ENCODE measurements around the gene MPP2. TPM values are rescaled to one million over a fixed set of nuclear protein-coding genes. Genes with fewer than 3 reads are reported as not detected.
"Not testable (repeated sequence)": the region's sequence is repeated elsewhere in the genome, so short reads cannot be mapped to it uniquely, and the experiment has no call there.

The MPP2 gene
- polyA plus RNA-seq, 4 donors, result 0.27 to 1.8 (median 1.1) TPM; not detected in 1

DNA sequence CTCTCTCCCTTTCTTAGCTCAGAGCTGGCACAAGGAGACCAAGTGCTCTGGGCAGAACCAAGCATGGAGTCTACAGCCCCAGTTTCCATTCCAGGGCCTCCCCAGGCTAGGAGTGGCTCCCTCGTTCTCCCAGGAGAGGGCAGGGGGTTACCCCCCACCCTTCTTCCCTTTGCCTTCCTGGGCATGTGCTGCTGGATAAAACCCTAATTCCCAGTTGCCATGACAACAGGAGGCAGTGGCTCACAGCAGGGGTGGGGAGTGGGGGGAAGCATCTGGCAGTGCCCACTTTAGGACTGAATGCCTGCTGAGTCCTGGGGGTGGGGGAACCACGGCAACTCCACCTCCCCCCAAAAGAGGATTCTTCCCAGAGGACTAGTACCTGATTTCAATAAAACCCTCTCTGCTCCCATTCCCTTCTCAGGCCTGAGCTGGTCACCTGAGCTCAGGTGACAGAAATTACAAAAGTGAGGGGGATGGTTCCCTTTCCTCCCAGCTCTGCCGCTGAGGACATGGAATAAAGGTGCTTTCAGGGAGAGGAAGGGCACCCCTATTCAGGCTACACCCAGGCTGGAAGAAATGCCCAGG, 1.8 kb downstream of the MPP2 start:
- H3K4me3 ChIP-seq (ENCODE audit: low read depth in 1 of 3, low read length in 3 of 3), result peak overlapping the region in 1 of 3 donors; percentile 65
- peaks cover 2 to 39% (median 4%) of the 10 kb centered on the region in 3 donors for H3K4me1 ChIP-seq (ENCODE audit: control insufficient read depth in 3 of 3, insufficient read depth in 2 of 3, low read depth in 1 of 3, low read length in 2 of 3)
- H3K36me3 ChIP-seq (ENCODE audit: control insufficient read depth in 3 of 3, insufficient read depth in 2 of 3, low read depth in 1 of 3, low read length in 3 of 3), result no peaks in the 10 kb centered on the region
- no peaks in the 10 kb centered on the region for H3K9me3 ChIP-seq (ENCODE audit: control insufficient read depth in 2 of 2, insufficient read depth in 1 of 2, low read depth in 1 of 2, low read length in 1 of 2)
- no peak overlapping the region for H3K27ac ChIP-seq (ENCODE audit: low read depth in 1 of 3, low read length in 2 of 3)
- H3K27me3 ChIP-seq (ENCODE audit: control insufficient read depth in 3 of 3, insufficient read depth in 3 of 3, low read length in 3 of 3), result peaks cover 9 to 68% (median 14%) of the 10 kb centered on the region in 3 donors
- FAIRE-seq, result no peak
- no peak for DNase-seq
- 11 to 32% (median 19%) methylated on average over 3 of the region's 3 CpGs for WGBS, 3 donors

DNA sequence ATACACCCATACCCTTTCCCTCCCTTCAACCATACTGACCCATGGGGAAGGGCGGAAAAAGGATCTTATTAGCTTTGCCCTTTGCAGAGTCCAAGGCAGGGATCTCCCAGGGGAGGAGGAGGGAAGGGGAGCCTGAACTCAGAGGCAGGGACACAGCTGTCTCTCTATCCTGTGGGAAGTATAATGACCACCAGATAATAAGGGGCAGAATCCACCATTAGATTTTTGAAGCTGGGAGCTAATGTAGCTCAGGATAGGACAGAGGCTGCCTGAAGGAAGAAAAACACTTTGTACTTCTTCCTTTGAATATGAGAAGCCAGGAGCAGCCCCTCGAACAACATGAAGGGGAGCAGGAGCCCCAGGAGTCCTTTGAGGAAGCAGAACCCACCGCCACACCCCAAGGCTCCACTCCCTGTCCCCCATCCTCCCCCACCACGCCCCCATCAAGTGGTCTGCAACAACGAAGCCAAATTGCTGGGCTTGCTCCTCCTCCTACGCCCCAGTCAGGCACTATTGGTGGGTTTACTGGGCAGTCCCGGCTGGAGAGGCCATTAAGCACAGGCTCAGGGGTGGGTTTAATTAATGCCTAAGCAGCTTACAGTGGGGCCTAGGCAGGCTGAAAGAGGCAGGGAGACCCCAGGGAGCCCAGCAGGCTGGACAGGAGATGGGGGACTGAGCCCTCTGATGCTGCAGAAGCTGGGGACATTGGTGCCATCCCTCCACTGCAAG, 5.3 kb downstream of the MPP2 start:
- H3K4me1 ChIP-seq (ENCODE audit: control insufficient read depth in 3 of 3, insufficient read depth in 2 of 3, low read depth in 1 of 3, low read length in 2 of 3), result peaks cover 2 to 30% (median 4%) of the 10 kb centered on the region in 3 donors
- DNase-seq, result no peak
- H3K36me3 ChIP-seq (ENCODE audit: control insufficient read depth in 3 of 3, insufficient read depth in 2 of 3, low read depth in 1 of 3, low read length in 3 of 3), result no peaks in the 10 kb centered on the region
- 52 to 65% (median 63%) methylated on average over 7 of the region's 7 CpGs for WGBS, 3 donors
- H3K4me3 ChIP-seq (ENCODE audit: low read depth in 1 of 3, low read length in 3 of 3), result no peak overlapping the region
- H3K27ac ChIP-seq (ENCODE audit: low read depth in 1 of 3, low read length in 2 of 3), result no peak overlapping the region
- H3K27me3 ChIP-seq (ENCODE audit: control insufficient read depth in 3 of 3, insufficient read depth in 3 of 3, low read length in 3 of 3), result peaks cover 5 to 41% (median 17%) of the 10 kb centered on the region in 3 donors
- no peak for FAIRE-seq
- H3K9me3 ChIP-seq (ENCODE audit: control insufficient read depth in 2 of 2, insufficient read depth in 1 of 2, low read depth in 1 of 2, low read length in 1 of 2), result no peaks in the 10 kb centered on the region

DNA sequence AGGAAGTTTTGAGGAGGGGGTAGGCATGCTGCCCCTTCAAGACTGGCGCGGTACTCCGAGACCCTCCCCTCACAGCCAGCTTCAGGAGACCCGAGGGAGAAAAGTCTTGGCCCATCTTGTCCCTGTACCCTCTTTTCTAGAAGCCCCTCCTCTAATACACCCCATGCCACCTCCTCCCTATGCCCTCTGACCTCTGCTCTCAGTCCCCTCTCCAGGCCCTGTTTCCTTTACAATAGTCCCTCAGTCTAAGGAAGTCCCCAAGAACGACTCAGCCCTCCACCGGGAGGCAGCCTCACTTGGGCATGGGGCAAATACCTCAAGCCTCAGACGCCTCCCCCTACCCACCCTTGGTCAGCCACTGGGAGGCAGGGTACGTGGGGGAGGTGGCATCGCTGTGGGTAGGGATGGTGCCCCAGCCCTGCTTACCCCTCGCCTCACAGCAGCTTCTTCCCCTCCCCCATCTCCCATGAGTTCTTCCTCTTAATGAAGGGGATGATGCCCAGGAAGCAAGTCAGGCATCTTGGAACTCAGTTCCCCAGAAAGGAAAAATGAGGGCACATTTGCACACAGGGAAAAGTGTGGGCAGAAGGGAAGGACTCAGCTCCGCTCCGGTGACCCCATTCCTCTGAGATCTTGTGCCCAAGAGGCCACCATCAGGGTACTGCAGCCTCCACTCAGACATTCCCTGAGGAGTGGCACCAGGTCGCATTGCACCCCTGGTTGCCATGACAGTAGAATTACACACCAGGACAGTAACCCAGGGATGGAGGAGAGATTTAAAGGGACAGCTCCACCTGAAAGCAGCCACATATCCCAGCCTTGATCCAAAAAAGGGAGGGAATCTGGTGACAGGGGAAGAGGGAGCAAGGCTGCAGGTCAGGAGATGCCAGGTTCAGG, 6.2 kb downstream of the MPP2 start:
- WGBS, 3 donors, result 20 to 27% (median 21%) methylated on average over 11 to 13 of the region's 13 CpGs
- peaks cover 2 to 20% (median 4%) of the 10 kb centered on the region in 3 donors for H3K4me1 ChIP-seq (ENCODE audit: control insufficient read depth in 3 of 3, insufficient read depth in 2 of 3, low read depth in 1 of 3, low read length in 2 of 3)
- peak overlapping the region in 1 of 3 donors; percentile 35 for H3K4me3 ChIP-seq (ENCODE audit: low read depth in 1 of 3, low read length in 3 of 3)
- peak in 1 of 2 donors; percentile 49 for DNase-seq
- FAIRE-seq, result no peak
- no peak overlapping the region for H3K27ac ChIP-seq (ENCODE audit: low read depth in 1 of 3, low read length in 2 of 3)
- H3K36me3 ChIP-seq (ENCODE audit: control insufficient read depth in 3 of 3, insufficient read depth in 2 of 3, low read depth in 1 of 3, low read length in 3 of 3), result peaks cover 0 to under 1% (median 0%) of the 10 kb centered on the region in 3 donors
- peaks cover 3 to 35% (median 16%) of the 10 kb centered on the region in 3 donors for H3K27me3 ChIP-seq (ENCODE audit: control insufficient read depth in 3 of 3, insufficient read depth in 3 of 3, low read length in 3 of 3)
- H3K9me3 ChIP-seq (ENCODE audit: control insufficient read depth in 2 of 2, insufficient read depth in 1 of 2, low read depth in 1 of 2, low read length in 1 of 2), result no peaks in the 10 kb centered on the region

DNA sequence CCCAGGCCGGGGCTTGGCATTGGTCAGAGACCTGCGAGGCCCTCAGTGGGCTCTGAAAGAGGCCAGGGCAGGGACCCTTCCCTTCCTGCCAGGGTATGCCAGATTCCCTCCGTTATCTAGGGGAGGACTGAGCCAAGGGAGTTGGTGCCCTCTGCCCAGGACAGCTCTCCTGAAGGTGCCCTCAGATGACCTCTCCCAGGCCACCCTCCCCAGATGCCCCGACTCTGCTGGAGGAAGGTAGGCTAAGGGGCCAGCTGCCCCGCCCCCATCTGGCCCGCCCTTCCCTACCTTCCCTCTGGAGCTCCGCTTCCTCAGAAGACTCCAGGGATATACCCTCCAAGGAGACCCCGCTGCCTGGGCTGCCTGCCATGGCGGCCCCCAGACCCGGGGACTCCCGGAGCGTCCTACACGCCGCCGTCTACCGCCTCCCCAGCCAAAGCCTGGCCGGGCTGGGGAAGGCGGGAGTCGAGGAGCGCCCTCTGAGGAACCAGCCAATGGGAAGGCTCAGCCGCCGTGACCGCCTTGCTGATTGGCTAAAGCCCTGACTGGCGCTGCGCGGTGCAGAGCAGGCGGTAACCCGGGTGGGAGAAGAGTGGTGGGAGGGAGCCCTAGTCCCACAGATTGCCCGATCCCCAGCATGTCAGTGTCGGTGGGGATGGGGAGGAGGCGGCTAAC, 7.0 kb downstream of the MPP2 start:
- no peak for FAIRE-seq

DNA sequence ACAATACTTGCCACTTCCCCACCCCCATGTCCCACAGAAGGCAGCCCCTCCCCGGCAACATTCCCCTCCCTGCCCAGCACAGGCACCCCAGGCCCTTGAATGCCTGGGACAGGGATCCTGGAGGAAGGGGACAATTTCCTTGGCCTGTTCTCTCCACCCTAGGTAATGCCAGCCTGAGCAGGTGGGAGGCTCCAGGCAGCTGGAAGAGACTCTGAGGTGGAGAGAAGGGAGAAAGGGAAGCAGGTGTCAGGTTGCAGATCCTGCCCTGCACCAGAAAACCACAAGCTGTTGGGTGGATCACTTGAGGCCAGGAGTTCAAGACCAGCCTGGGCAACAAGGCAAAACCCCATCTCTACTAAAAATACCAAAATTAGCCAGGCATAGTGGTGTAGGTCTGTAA, 8.9 kb downstream of the MPP2 start:
- Histone ChIP-seq H3K27ac (ENCODE audit: low read depth in 1 of 3, low read length in 2 of 3) (no peak overlapping the region), H3K4me3 (ENCODE audit: low read depth in 1 of 3, low read length in 3 of 3) (no peak overlapping the region), H3K36me3 (ENCODE audit: control insufficient read depth in 3 of 3, insufficient read depth in 2 of 3, low read depth in 1 of 3, low read length in 3 of 3) (peaks cover 0 to 2% (median 0%) of the 10 kb centered on the region in 3 donors), H3K27me3 (ENCODE audit: control insufficient read depth in 3 of 3, insufficient read depth in 3 of 3, low read length in 3 of 3) (peaks cover 0 to 17% (median 3%) of the 10 kb centered on the region in 3 donors), H3K4me1 (ENCODE audit: control insufficient read depth in 3 of 3, insufficient read depth in 2 of 3, low read depth in 1 of 3, low read length in 2 of 3) (peaks cover 2 to 15% (median 4%) of the 10 kb centered on the region in 3 donors), H3K9me3 (ENCODE audit: control insufficient read depth in 2 of 2, insufficient read depth in 1 of 2, low read depth in 1 of 2, low read length in 1 of 2) (no peaks in the 10 kb centered on the region)
- FAIRE-seq (no peak), DNase-seq (no peak)
- 62 to 75% (median 62%) methylated on average over 1 of the region's 1 CpG for WGBS, 3 donors

More for the DNA sequence above, 7.0 kb downstream of the MPP2 start:
- Histone ChIP-seq H3K36me3 (ENCODE audit: control insufficient read depth in 3 of 3, insufficient read depth in 2 of 3, low read depth in 1 of 3, low read length in 3 of 3) (peaks cover 0 to 2% (median 0%) of the 10 kb centered on the region in 3 donors), H3K4me3 (ENCODE audit: low read depth in 1 of 3, low read length in 3 of 3) (peak overlapping the region in 2 of 3 donors; percentile 29 to 35), H3K27ac (ENCODE audit: low read depth in 1 of 3, low read length in 2 of 3) (no peak overlapping the region), H3K9me3 (ENCODE audit: control insufficient read depth in 2 of 2, insufficient read depth in 1 of 2, low read depth in 1 of 2, low read length in 1 of 2) (no peaks in the 10 kb centered on the region), H3K27me3 (ENCODE audit: control insufficient read depth in 3 of 3, insufficient read depth in 3 of 3, low read length in 3 of 3) (peaks cover 0 to 28% (median 9%) of the 10 kb centered on the region in 3 donors), H3K4me1 (ENCODE audit: control insufficient read depth in 3 of 3, insufficient read depth in 2 of 3, low read depth in 1 of 3, low read length in 2 of 3) (peaks cover 2 to 15% (median 4%) of the 10 kb centered on the region in 3 donors)
- WGBS, 3 donors, result 1 to 5% (median 2%) methylated on average over 31 of the region's 31 CpGs
- peak; percentile 76 to 89 for DNase-seq

DNA sequence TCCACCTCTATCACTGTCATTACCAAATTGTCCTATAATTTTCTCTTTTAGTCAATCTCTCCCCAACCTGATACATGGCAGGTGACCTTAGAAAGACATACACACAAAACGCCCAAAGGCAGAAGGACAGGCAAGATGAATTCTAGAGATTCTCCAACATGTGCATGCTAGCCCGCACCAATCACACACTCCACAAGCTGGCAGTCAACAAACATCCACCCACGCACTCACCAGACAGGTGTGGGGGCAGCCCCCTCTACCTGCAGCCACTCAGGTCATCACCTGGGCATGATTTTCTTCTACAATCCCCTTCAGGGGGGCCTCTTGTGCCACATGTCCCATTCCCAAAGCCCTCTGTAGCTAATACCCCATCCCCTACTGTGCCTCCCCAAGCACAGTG, 9.5 kb downstream of the MPP2 start:
- Histone ChIP-seq H3K27me3 (ENCODE audit: control insufficient read depth in 3 of 3, insufficient read depth in 3 of 3, low read length in 3 of 3) (peaks cover 0 to 16% (median 3%) of the 10 kb centered on the region in 3 donors), H3K4me1 (ENCODE audit: control insufficient read depth in 3 of 3, insufficient read depth in 2 of 3, low read depth in 1 of 3, low read length in 2 of 3) (peaks cover 2 to 15% (median 4%) of the 10 kb centered on the region in 3 donors), H3K4me3 (ENCODE audit: low read depth in 1 of 3, low read length in 3 of 3) (no peak overlapping the region), H3K27ac (ENCODE audit: low read depth in 1 of 3, low read length in 2 of 3) (no peak overlapping the region), H3K9me3 (ENCODE audit: control insufficient read depth in 2 of 2, insufficient read depth in 1 of 2, low read depth in 1 of 2, low read length in 1 of 2) (no peaks in the 10 kb centered on the region), H3K36me3 (ENCODE audit: control insufficient read depth in 3 of 3, insufficient read depth in 2 of 3, low read depth in 1 of 3, low read length in 3 of 3) (peaks cover 0 to 2% (median 0%) of the 10 kb centered on the region in 3 donors)
- 79 to 86% (median 80%) methylated on average over 3 of the region's 3 CpGs for WGBS, 3 donors
- FAIRE-seq, result no peak
- no peak for DNase-seq

DNA sequence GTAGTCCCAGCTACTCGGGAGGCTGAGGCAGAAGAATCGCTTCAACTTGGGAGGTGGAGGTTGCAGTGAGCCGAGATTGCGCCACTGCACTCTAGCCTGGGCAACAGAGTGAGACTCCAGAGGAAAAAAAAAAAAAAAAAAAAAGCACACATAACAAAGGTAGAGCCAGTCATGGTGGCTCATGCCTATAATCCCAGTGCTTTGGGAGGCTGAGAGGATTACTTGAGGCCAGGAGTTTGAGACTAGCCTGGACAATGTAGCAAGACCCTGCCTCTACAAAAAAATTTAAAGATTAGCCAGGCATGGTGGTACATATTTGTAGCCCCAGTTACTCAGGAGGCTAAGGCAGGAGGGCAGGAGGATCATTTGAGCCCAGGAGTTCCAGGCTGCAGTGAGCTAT, 12.8 kb downstream of the MPP2 start:
- H3K9me3 ChIP-seq (ENCODE audit: control insufficient read depth in 2 of 2, insufficient read depth in 1 of 2, low read depth in 1 of 2, low read length in 1 of 2); H3K27ac ChIP-seq (ENCODE audit: low read depth in 1 of 3, low read length in 2 of 3); H3K36me3 ChIP-seq (ENCODE audit: control insufficient read depth in 3 of 3, insufficient read depth in 2 of 3, low read depth in 1 of 3, low read length in 3 of 3); H3K4me1 ChIP-seq (ENCODE audit: control insufficient read depth in 3 of 3, insufficient read depth in 2 of 3, low read depth in 1 of 3, low read length in 2 of 3); FAIRE-seq; H3K27me3 ChIP-seq (ENCODE audit: control insufficient read depth in 3 of 3, insufficient read depth in 3 of 3, low read length in 3 of 3); H3K4me3 ChIP-seq (ENCODE audit: low read depth in 1 of 3, low read length in 3 of 3); DNase-seq: not testable (repeated sequence)
- WGBS, 3 donors, result 78 to 96% (median 83%) methylated on average over 4 of the region's 4 CpGs

DNA sequence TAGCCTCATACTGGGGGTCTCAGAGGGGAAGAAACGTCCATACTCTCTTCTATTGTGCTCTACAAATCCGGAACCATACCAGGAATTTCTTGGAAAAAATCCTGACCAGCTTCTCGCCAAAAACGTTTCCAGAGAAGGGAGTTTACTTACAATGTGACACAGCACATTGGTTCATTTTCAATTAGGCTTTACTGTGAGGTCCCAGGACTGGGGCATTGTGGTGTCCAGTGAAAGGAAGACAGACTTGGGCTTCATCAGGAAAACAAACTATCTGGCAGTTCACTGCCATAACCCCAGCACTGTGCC, 14.7 kb downstream of the MPP2 start:
- H3K27ac ChIP-seq (ENCODE audit: low read depth in 1 of 3, low read length in 2 of 3), result no peak overlapping the region
- DNase-seq (no peak), FAIRE-seq (no peak)
- no peaks in the 10 kb centered on the region for H3K4me1 ChIP-seq (ENCODE audit: control insufficient read depth in 3 of 3, insufficient read depth in 2 of 3, low read depth in 1 of 3, low read length in 2 of 3)
- no peaks in the 10 kb centered on the region for H3K9me3 ChIP-seq (ENCODE audit: control insufficient read depth in 2 of 2, insufficient read depth in 1 of 2, low read depth in 1 of 2, low read length in 1 of 2)
- H3K36me3 ChIP-seq (ENCODE audit: control insufficient read depth in 3 of 3, insufficient read depth in 2 of 3, low read depth in 1 of 3, low read length in 3 of 3), result peaks cover 0 to 2% (median 0%) of the 10 kb centered on the region in 3 donors
- H3K4me3 ChIP-seq (ENCODE audit: low read depth in 1 of 3, low read length in 3 of 3), result no peak overlapping the region
- H3K27me3 ChIP-seq (ENCODE audit: control insufficient read depth in 3 of 3, insufficient read depth in 3 of 3, low read length in 3 of 3), result peaks cover 0 to 4% (median 0%) of the 10 kb centered on the region in 3 donors
- 42 to 64% (median 46%) methylated on average over 4 of the region's 4 CpGs for WGBS, 3 donors
